ENCODE measurements around the gene PEX14.

GRCh38 chr1:10632691-10633090 is 157.9 kb downstream of the PEX14 start:
- TF ChIP-seq CTCF (IDR thresholded peaks at IDR 0.05) (no peak), POLR2AphosphoS5 (IDR thresholded peaks at IDR 0.05; ENCODE audit: insufficient read depth in 1 of 2, low read depth in 1 of 2) (no peak)
